AG04450 (cell line): ENCODE data around the gene USP21. TPM values are rescaled to one million over a fixed set of nuclear protein-coding genes. Genes with fewer than 3 reads are reported as not detected.

Experiments
- CTCF ChIA-PET: fragments of 300-600, 350-600 bp; formaldehyde crosslinking; extraction: SDS; loops from one replicate; lab custom pipeline; 2022; ENCODE audit warnings: antibody characterized with exemption, inconsistent platforms; lab: Charles Lee
- POLR2A ChIA-PET: fragments of 350-600 bp; formaldehyde crosslinking; extraction: SDS; loops from one replicate; lab custom pipeline; 2021; ENCODE audit warnings: antibody characterized with exemption, inconsistent platforms; lab: Yijun Ruan, JAX
- DNase-seq: peaks from one replicate; pipeline ENCODE4 v3.0.0-alpha.2; 2011; ENCODE audit warnings: low read depth, low spot score
- H3K27ac ChIP-seq: one replicate; pipeline ENCODE4 v1.5.1; 2012; ENCODE audit warnings: low read depth, low read length, control low read depth
- H3K27me3 ChIP-seq: one replicate; pipeline ENCODE4 v1.6.0; 2012; ENCODE audit warnings: low read length; ENCODE audit not compliant: control insufficient read depth, insufficient read depth
- H3K4me3 ChIP-seq: 2 replicates; pipeline ENCODE4 v1.5.1; 2011; ENCODE audit warnings: mild to moderate bottlenecking, low read depth, low read length, control low read depth
- H3K9me3 ChIP-seq: 2 replicates; pipeline ENCODE4 v1.5.1; 2012; ENCODE audit warnings: low read length; ENCODE audit not compliant: control insufficient read depth, insufficient read depth
- CTCF ChIP-seq: IDR thresholded peaks from 2 replicates; pipeline ENCODE4 v1.5.1; 2011; ENCODE audit warnings: low read depth, low read length, control low read depth, inconsistent platforms
- polyA plus RNA-seq: library from polyadenylated mRNA; depleted of rRNA; stranded (reverse); fragments of >200 nt; gene quantifications from 2 replicates; pipeline ENCODE4 v1.2.3, GENCODE V29; 2011

USP21 gene
- polyA plus RNA-seq, 1 experiment = 15.4 TPM

GRCh38 chr1:161121042-161121650 lies 38.2 kb upstream of the USP21 start:
- TF ChIP-seq CTCF = no peak
- ChIA-PET POLR2A (interaction anchor here (0.6 kb wide), 1 partner anchor 18 kb away, joined by 3 read pairs; no protein-coding TSS in a partner anchor), CTCF (interaction anchor here (0.6 to 0.7 kb wide), 5 partner anchors 29 to 124 kb away, joined by 3 to 6 read pairs (median 5); no protein-coding TSS in a partner anchor)

DNA sequence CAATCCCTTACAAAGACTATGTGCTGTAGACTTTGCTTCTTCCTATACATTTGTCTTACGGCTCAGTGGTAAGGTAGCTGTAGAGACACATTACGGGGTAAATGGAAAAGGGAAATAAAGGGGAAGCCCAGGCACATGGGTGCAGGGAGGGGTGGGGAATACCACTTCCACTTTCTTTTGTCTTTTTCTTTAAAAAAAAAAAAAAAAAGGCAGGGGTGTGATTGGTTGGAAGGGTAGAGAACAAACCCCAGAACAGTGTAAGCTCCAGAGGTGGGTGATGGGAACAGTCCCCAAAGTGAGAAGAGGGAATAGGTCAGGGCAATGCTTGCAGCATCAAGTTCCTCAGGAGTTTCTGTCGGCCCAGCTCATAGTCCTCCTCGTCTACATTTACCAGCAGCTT lies 37.5 kb upstream of the USP21 start:
- H3K4me3 ChIP-seq = no peak overlapping the region
- H3K9me3 ChIP-seq = no peaks in the 10 kb centered on the region; the same call in 1 of the 2 replicates
- CTCF ChIA-PET = interaction anchor here (1.0 kb wide), 1 partner anchor 24 kb away, joined by 3 read pairs; the partner anchor contains the start of gene KLHDC9
- no peak for TF ChIP-seq CTCF
- DNase-seq = no peak
- POLR2A ChIA-PET = no interaction called here
- no peaks in the 10 kb centered on the region for H3K27me3 ChIP-seq
- H3K27ac ChIP-seq = no peak overlapping the region

More at GRCh38 chr1:161121042-161121650, 38.2 kb upstream of the USP21 start:
- no peak for DNase-seq
- Histone ChIP-seq H3K27me3 (no peaks in the 10 kb centered on the region), H3K9me3 (no peaks in the 10 kb centered on the region; the same call in 1 of the 2 replicates), H3K27ac (no peak overlapping the region), H3K4me3 (no peak overlapping the region)

DNA sequence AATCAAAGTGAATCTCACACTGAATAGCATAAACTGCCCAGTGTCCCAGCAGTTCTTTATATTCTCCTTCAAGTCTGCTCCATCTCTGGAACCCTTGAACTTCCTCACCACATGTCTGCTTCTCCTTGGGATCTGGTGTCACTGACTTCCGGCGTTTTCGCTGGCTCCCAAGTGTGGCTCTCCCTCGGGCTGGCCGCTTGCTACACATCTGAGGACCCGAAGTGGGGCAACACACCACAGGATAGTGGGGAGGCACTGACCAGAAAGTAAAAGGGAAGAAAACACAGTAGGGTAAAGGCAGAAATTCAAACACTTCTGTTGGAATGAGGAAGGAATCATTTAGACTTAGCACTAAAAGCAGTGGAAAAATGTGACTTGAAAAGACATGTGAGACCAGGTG lies 36.3 kb upstream of the USP21 start:
- POLR2A ChIA-PET = no interaction called here
- no peak for TF ChIP-seq CTCF
- H3K9me3 ChIP-seq = no peaks in the 10 kb centered on the region
- CTCF ChIA-PET = interaction anchor here (1.0 kb wide), 1 partner anchor 25 kb away, joined by 3 read pairs; the partner anchor contains the start of gene KLHDC9
- no peak overlapping the region for H3K27ac ChIP-seq
- H3K4me3 ChIP-seq = no peak overlapping the region
- DNase-seq = no peak
- H3K27me3 ChIP-seq = no peaks in the 10 kb centered on the region

GRCh38 chr1:161127649-161128048 lies 31.7 kb upstream of the USP21 start:
- no peaks in the 10 kb centered on the region for H3K9me3 ChIP-seq
- CTCF ChIA-PET = interaction anchor here (1.5 kb wide), 1 partner anchor 131 kb away, joined by 3 read pairs; no protein-coding TSS in a partner anchor
- H3K4me3 ChIP-seq = no peak overlapping the region
- no peak for TF ChIP-seq CTCF
- H3K27ac ChIP-seq = no peak overlapping the region
- POLR2A ChIA-PET = interaction anchor here (1.6 kb wide), 1 partner anchor 10 kb away, joined by 7 read pairs; the partner anchor contains the start of genes NIT1 and PFDN2
- DNase-seq = no peak
- H3K27me3 ChIP-seq = no peaks in the 10 kb centered on the region
